Colonic mucosa (tissue), 4 donors: ENCODE measurements around the gene AMZ1. TPM values are rescaled to one million over a fixed set of nuclear protein-coding genes. Genes with fewer than 3 reads are reported as not detected.
"Not testable (repeated sequence)": the region's sequence is repeated elsewhere in the genome, so short reads cannot be mapped to it uniquely, and the experiment has no call there.

ENCODE experiments used
- DNase-seq: peaks from one replicate; pipeline ENCODE4 v3.0.0-alpha.2; 2020
- H3K27ac ChIP-seq: fragments of 200-600 bp; one replicate; pipeline ENCODE4 v1.8.0; 2021
- H3K27me3 ChIP-seq: fragments of 200-600 bp; one replicate; pipeline ENCODE4 v1.8.0; 2021
- H3K36me3 ChIP-seq: fragments of 200-600 bp; one replicate; pipeline ENCODE4 v1.8.0; 2021
- H3K4me1 ChIP-seq: fragments of 200-600 bp; one replicate; pipeline ENCODE4 v1.8.0; 2021; ENCODE audit warnings: mild to moderate bottlenecking
- H3K4me3 ChIP-seq: fragments of 200-600 bp; one replicate; pipeline ENCODE4 v1.8.0; 2021
- H3K9ac ChIP-seq, 2 donors: one replicate each; pipeline ENCODE4 v1.7.0; 2013; ENCODE audit warnings: control low read depth in 2 of 2, low read depth in 2 of 2, low read length in 2 of 2
- H3K9me3 ChIP-seq: fragments of 200-600 bp; one replicate; pipeline ENCODE4 v1.8.0; 2021
- CTCF ChIP-seq: fragments of 200-600 bp; IDR thresholded peaks from one replicate; pipeline ENCODE4 v1.8.0; 2022; ENCODE audit warnings: antibody characterized with exemption, mild to moderate bottlenecking
- intact Hi-C: fragments of 100-400 bp; cut with DNase I; formaldehyde crosslinking; loops from one replicate; pipeline ENCODE4 v1.14.1; 2022
- total RNA-seq, 2 donors: library from RNA; stranded (reverse); fragmentation: NEBNext Ultra II Directional in 1 of 2; extraction: Animal tissue kit (Norgen Biotek cat#: 25700) in 1 of 2; gene quantifications; one replicate each; pipeline ENCODE4 v1.2.1, GENCODE V29; 2021
- donor health status: healthy.
- donor health status: DM: no; HTN: no; CAD: no.
- donor health status: DM: no; HTN: no; CAD: no.

The AMZ1 gene
- total RNA-seq, 2 donors from 2014 or later = 0.08 TPM; not detected in 1

DNA sequence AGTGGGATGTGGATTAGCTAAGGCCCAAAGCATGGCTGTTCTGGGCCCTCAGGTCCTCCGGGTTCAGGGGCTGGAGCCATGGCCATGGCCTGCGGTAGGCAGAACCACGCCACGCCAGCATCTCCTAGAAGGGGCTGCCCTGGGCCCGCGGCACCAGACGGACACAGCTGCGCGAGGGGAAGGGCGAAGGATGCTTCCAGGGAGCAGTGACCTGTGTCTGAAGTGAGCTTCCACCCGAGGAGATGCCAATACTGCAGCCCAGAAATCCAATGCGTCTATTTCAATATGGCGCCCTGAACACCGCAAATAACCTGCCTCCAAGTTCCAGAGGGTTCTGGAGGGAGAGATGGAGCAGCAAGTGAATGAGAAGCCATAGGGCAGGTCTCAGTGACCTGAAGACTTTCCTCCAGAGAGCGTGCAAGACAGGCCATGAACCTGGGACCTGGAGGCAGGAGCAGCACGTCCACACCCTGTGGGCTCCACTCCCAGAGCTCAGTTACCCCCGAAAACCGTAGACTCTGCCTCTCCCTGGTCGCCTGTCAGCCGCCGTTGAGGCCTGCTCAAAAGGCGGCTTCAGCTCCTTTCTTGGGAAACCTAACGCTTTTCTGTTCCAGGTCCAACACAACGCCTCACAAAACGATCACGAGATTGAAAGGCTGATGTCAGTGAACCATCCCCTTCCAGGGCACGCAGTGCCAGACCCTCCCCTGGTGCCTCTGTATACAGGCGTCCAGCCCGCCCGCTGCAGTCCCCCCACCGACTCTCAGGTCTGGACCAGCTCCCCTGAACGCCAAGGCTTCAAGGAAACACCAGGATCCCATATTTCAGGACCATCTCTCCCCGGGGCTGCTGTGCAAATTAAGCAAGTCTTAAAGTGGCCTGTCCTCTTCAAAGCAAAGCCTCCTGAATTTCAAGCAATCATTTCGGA is 37.4 kb downstream of the AMZ1 start:
- TF ChIP-seq CTCF = no peak
- H3K9ac ChIP-seq = no peak overlapping the region
- H3K9me3 ChIP-seq = no peaks in the 10 kb centered on the region
- H3K4me1 ChIP-seq = no peaks in the 10 kb centered on the region
- H3K27ac ChIP-seq = no peak overlapping the region
- intact Hi-C loops = no loop called here
- H3K36me3 ChIP-seq = no peaks in the 10 kb centered on the region
- H3K4me3 ChIP-seq = no peak overlapping the region
- DNase-seq = no peak
- H3K27me3 ChIP-seq = no peaks in the 10 kb centered on the region

GRCh38 chr7:2726316-2727018 is 38.5 kb downstream of the AMZ1 start:
- Histone ChIP-seq H3K4me1 (no peaks in the 10 kb centered on the region), H3K36me3 (no peaks in the 10 kb centered on the region), H3K27me3 (no peaks in the 10 kb centered on the region), H3K27ac (no peak overlapping the region), H3K4me3 (no peak overlapping the region), H3K9me3 (no peaks in the 10 kb centered on the region), H3K9ac (no peak overlapping the region)
- intact Hi-C loops = no loop called here
- TF ChIP-seq CTCF = no peak
- DNase-seq = no peak

DNA sequence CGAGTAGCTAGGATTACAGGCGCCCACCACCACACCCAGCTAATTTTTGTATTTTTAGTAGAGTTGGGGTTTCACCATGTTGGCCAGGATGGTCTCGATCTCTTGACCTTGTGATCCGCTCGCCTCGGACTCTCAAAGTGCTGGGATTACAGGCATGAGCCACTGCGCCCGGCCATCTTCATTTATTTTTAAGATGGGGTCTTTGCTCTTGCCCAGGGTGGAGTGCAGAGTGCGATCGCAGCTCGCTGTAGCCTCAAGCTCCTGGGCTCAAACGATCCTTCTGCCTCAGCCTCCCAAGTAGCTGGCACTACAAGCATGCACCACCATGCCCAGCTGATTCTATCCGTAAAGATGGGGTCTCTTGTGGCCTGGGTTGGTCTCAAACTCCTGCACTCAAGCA is 39.2 kb downstream of the AMZ1 start:
- intact Hi-C loops, DNase-seq, H3K4me3 ChIP-seq, H3K9ac ChIP-seq, H3K9me3 ChIP-seq, H3K36me3 ChIP-seq, H3K27ac ChIP-seq, H3K4me1 ChIP-seq, H3K27me3 ChIP-seq: not testable (repeated sequence)

GRCh38 chr7:2728316-2729030 is 40.5 kb downstream of the AMZ1 start:
- H3K36me3 ChIP-seq = no peaks in the 10 kb centered on the region
- DNase-seq = no peak
- intact Hi-C loops = no loop called here
- H3K9me3 ChIP-seq = no peaks in the 10 kb centered on the region
- no peak overlapping the region for H3K4me3 ChIP-seq
- H3K27me3 ChIP-seq = no peaks in the 10 kb centered on the region
- H3K4me1 ChIP-seq = no peaks in the 10 kb centered on the region
- H3K9ac ChIP-seq = no peak overlapping the region
- TF ChIP-seq CTCF = no peak
- peak overlapping the region; percentile 30 for H3K27ac ChIP-seq

DNA sequence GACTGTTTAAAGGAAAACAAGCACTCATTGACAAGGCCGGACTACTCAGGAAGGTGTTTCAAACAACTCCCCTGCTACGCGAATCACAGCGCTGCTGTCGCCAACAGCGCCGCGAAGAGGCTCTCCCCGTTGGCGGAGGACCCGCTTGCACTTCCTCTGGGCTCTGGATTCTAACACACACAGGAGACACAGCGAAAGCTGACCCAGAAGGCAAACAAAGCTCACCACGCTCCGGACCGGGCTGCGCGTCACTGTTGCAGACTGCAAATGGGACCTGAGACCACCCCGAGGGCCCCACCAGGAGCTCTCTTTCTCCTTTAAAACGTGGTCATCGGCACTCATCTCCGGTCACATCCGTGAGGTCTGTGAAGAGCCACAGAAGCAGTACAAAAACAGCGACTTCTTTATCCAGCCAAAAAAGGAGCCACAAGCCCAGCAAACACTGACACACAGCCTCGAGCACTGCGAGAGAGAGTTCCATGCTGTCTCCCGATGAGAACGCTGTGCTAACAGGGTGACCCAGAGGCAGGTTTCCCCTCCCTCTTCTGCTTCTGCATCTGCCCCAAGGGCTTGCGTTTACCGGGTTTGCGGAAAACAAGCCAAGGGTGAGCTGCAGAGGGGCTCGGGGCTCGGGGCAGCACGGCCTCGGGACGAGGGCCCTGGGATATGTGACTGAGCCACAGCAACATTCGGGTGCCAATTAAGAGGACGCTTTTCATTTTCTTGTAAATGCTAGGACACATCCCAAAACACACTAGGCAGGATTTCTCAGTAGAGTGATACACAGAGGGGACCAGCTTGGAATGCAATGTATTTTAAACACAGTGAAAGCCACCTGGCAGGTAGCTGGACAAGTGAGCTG is 41.3 kb downstream of the AMZ1 start:
- Histone ChIP-seq H3K4me3 (no peak overlapping the region), H3K27me3 (no peaks in the 10 kb centered on the region), H3K9ac (no peak overlapping the region), H3K9me3 (no peaks in the 10 kb centered on the region), H3K4me1 (no peaks in the 10 kb centered on the region), H3K27ac (peak overlapping the region; percentile 30), H3K36me3 (no peaks in the 10 kb centered on the region)
- no peak for TF ChIP-seq CTCF
- intact Hi-C loops = no loop called here
- no peak for DNase-seq
